Measurements from ENCODE around the gene UNC5A. TPM values are rescaled to one million over a fixed set of nuclear protein-coding genes. Genes with fewer than 3 reads are reported as not detected.

Gene UNC5A
- total RNA-seq, 1 experiment from 2014 or later = 0.05 TPM

GRCh38 chr5:176876506-176877431 lies 66.4 kb downstream of the UNC5A start:
- DNase-seq (ENCODE audit: low read depth) = no peak

GRCh38 chr5:176877793-176878331 lies 67.5 kb downstream of the UNC5A start:
- no peak for DNase-seq (ENCODE audit: low read depth)

- DNase-seq (ENCODE audit: low read depth) = no peak
Observed at GRCh38 chr5:176878463-176878862, 68.1 kb downstream of the UNC5A start.

GRCh38 chr5:176878906-176879662 lies 68.7 kb downstream of the UNC5A start:
- DNase-seq (ENCODE audit: low read depth) = no peak

GRCh38 chr5:176879663-176880361 lies 69.5 kb downstream of the UNC5A start:
- no peak for DNase-seq (ENCODE audit: low read depth)

- no peak for DNase-seq (ENCODE audit: low read depth)
Observed at GRCh38 chr5:176880366-176881020, 70.1 kb downstream of the UNC5A start.

GRCh38 chr5:176881021-176881749 lies 70.8 kb downstream of the UNC5A start:
- no peak for DNase-seq (ENCODE audit: low read depth)

- no peak for DNase-seq (ENCODE audit: low read depth)
Observed at GRCh38 chr5:176881816-176882566, 71.6 kb downstream of the UNC5A start.

GRCh38 chr5:176882567-176882903 lies 72.2 kb downstream of the UNC5A start:
- DNase-seq (ENCODE audit: low read depth) = no peak

- DNase-seq (ENCODE audit: low read depth) = no peak
Observed at GRCh38 chr5:176883700-176884570, 73.6 kb downstream of the UNC5A start.

- DNase-seq (ENCODE audit: low read depth) = no peak
Observed at GRCh38 chr5:176884571-176884890, 74.2 kb downstream of the UNC5A start.

- no peak for DNase-seq (ENCODE audit: low read depth)
Observed at GRCh38 chr5:176886336-176887251, 76.2 kb downstream of the UNC5A start.

GRCh38 chr5:176887252-176887849 lies 77.0 kb downstream of the UNC5A start:
- no peak for DNase-seq (ENCODE audit: low read depth)

GRCh38 chr5:176888016-176888864 lies 77.9 kb downstream of the UNC5A start:
- no peak for DNase-seq (ENCODE audit: low read depth)

GRCh38 chr5:176888865-176889165 lies 78.5 kb downstream of the UNC5A start:
- DNase-seq (ENCODE audit: low read depth) = no peak

Data from HT1080 (cell line).